GM23338 (cell line): Measurements from ENCODE around the gene DDX23. TPM values are rescaled to one million over a fixed set of nuclear protein-coding genes. Genes with fewer than 3 reads are reported as not detected.

ENCODE experiments used
- ATAC-seq: fragments of 200-7000 bp; cut with Tn5 transposase; 3 replicates; pipeline ENCODE4 v1.9.1; 2020
- DNase-seq: peaks from one replicate; pipeline ENCODE4 v3.0.0-alpha.2; 2015; ENCODE audit warnings: low spot score
- H2AFZ ChIP-seq: fragments of 200-600 bp; sonication (generic); 2 replicates; pipeline ENCODE4 v1.8.0; 2016; ENCODE audit warnings: antibody characterized with exemption, mild to moderate bottlenecking, moderate library complexity
- H3F3A ChIP-seq: fragments of 200-600 bp; sonication (generic); replicated peaks from 2 replicates; pipeline ENCODE4 v1.8.0; 2017; ENCODE audit warnings: antibody characterized with exemption, mixed run types, low read depth
- H3K27ac ChIP-seq: fragments of 200-600 bp; sonication (generic); 2 replicates; pipeline ENCODE4 v1.6.1; 2016; ENCODE audit warnings: low read depth
- H3K27me3 ChIP-seq: fragments of 200-600 bp; sonication (generic); 2 replicates; pipeline ENCODE4 v1.8.0; 2016; ENCODE audit warnings: mild to moderate bottlenecking, mixed run types, moderate library complexity; ENCODE audit not compliant: insufficient read depth
- H3K36me3 ChIP-seq: fragments of 200-600 bp; sonication (generic); 2 replicates; pipeline ENCODE4 v1.8.0; 2016; ENCODE audit warnings: mild to moderate bottlenecking; ENCODE audit not compliant: insufficient read depth
- H3K4me1 ChIP-seq: fragments of 200-600 bp; sonication (generic); 2 replicates; pipeline ENCODE4 v1.8.0; 2016; ENCODE audit warnings: mild to moderate bottlenecking, moderate library complexity; ENCODE audit not compliant: insufficient read depth
- H3K4me2 ChIP-seq: fragments of 200-600 bp; sonication (generic); 2 replicates; pipeline ENCODE4 v1.7.1; 2017; ENCODE audit warnings: mixed run types
- H3K4me3 ChIP-seq: fragments of 200-600 bp; sonication (generic); 2 replicates; pipeline ENCODE4 v1.6.1; 2016; ENCODE audit warnings: mixed run types
- H3K79me2 ChIP-seq: fragments of 200-600 bp; sonication (generic); replicated peaks from 2 replicates; pipeline ENCODE4 v1.8.0; 2017; ENCODE audit warnings: mild to moderate bottlenecking; ENCODE audit not compliant: insufficient read depth
- H3K9me2 ChIP-seq: fragments of 200-600 bp; sonication (generic); 2 replicates; pipeline ENCODE4 v1.8.0; 2017; ENCODE audit not compliant: insufficient read depth
- H4K20me1 ChIP-seq: fragments of 200-600 bp; sonication (generic); replicated peaks from 2 replicates; pipeline ENCODE4 v1.8.0; 2017; ENCODE audit warnings: mild to moderate bottlenecking; ENCODE audit not compliant: insufficient read depth
- H3K27ac Mint-ChIP-seq: 2 replicates; pipeline ENCODE4 v1.8.0; 2020; ENCODE audit warnings: inconsistent platforms, mild to moderate bottlenecking, moderate library complexity, mixed read lengths
- H3K27me3 Mint-ChIP-seq: 3 replicates; pipeline ENCODE4 v1.8.0; 2022; ENCODE audit warnings: low read depth, mild to moderate bottlenecking, moderate library complexity, mixed read lengths, inconsistent platforms; ENCODE audit not compliant: insufficient read depth, poor library complexity
- H3K36me3 Mint-ChIP-seq: 3 replicates; pipeline ENCODE4 v1.8.0; 2021; ENCODE audit warnings: low read depth, mild to moderate bottlenecking, inconsistent platforms, moderate library complexity, mixed read lengths
- H3K4me1 Mint-ChIP-seq: 3 replicates; pipeline ENCODE4 v1.8.0; 2020; ENCODE audit warnings: mild to moderate bottlenecking, inconsistent platforms, mixed read lengths
- H3K4me3 Mint-ChIP-seq: 3 replicates; pipeline ENCODE4 v1.8.0; 2021; ENCODE audit warnings: moderate library complexity, mild to moderate bottlenecking, inconsistent platforms, mixed read lengths
- H3K9me3 Mint-ChIP-seq: 3 replicates; pipeline ENCODE4 v1.8.0; 2020; ENCODE audit warnings: moderate library complexity, mild to moderate bottlenecking, inconsistent platforms, mixed read lengths
- CREB1 ChIP-seq: fragments of 250-450 bp; sonication (Bioruptor Pico); IDR thresholded peaks from 2 replicates; pipeline ENCODE4 v1.5.0; 2020; ENCODE audit warnings: low read depth, mild to moderate bottlenecking, moderate library complexity
- EZH2 ChIP-seq: fragments of 200-600 bp; sonication (generic); IDR thresholded peaks from one replicate; pipeline ENCODE4 v1.8.0; 2017; ENCODE audit warnings: antibody characterized with exemption, mild to moderate bottlenecking, low read depth; ENCODE audit not compliant: unreplicated experiment
- EZH2phosphoT487 ChIP-seq: fragments of 200-600 bp; sonication (generic); IDR thresholded peaks from one replicate; pipeline ENCODE4 v1.8.1; 2018; ENCODE audit warnings: antibody characterized with exemption; ENCODE audit not compliant: unreplicated experiment
- JUNB ChIP-seq: IDR thresholded peaks from one replicate; pipeline ENCODE4 v1.6.1; 2016; ENCODE audit warnings: antibody characterized with exemption; ENCODE audit not compliant: unreplicated experiment
- NANOG ChIP-seq: IDR thresholded peaks from 2 replicates; pipeline ENCODE4 v1.6.1; 2016; ENCODE audit warnings: antibody characterized with exemption, borderline replicate concordance
- POLR2AphosphoS5 ChIP-seq: IDR thresholded peaks from 2 replicates; pipeline ENCODE4 v1.6.1; 2016; ENCODE audit warnings: antibody characterized with exemption, low read depth
- STAT1 ChIP-seq: IDR thresholded peaks from one replicate; pipeline ENCODE4 v1.6.1; 2016; ENCODE audit warnings: antibody characterized with exemption; ENCODE audit not compliant: unreplicated experiment
- ZNF114 ChIP-seq: fragments of 250-450 bp; sonication (Bioruptor Pico); IDR thresholded peaks from 2 replicates; pipeline ENCODE4 v1.5.0; 2020; ENCODE audit warnings: mild to moderate bottlenecking, moderate library complexity
- ZNF331 ChIP-seq: fragments of 250-450 bp; sonication (Bioruptor Pico); IDR thresholded peaks from 2 replicates; pipeline ENCODE4 v1.5.0; 2020; ENCODE audit warnings: low read depth, mild to moderate bottlenecking, moderate library complexity
- polyA plus RNA-seq: library from polyadenylated mRNA; unstranded; fragments of >200 nt; fragmentation: Nextera tagmentation; extraction: Ambion mirVana; gene quantifications from 2 replicates; pipeline ENCODE4 v1.2.1, GENCODE V29; 2016
- total RNA-seq: library from RNA; depleted of rRNA; stranded (reverse); fragments of >200 nt; shearing (Covaris generic); gene quantifications from 2 replicates; pipeline ENCODE4 v1.2.3, GENCODE V29; 2014
- TF ChIP-seq, protein P1 (sequence below), 2 experiments: fragments of 200-600 bp in 1 of 2; sonication (generic) in 1 of 2; conservative IDR thresholded peaks; 2 replicates each; pipeline versions ENCODE4 v1.5.1 to v1.6.1; 2016 to 2017; ENCODE audit warnings: antibody characterized with exemption in 2 of 2, low read depth in 2 of 2, mild to moderate bottlenecking in 2 of 2, moderate library complexity in 1 of 2
- TF ChIP-seq, protein P2 (sequence below): fragments of 250-450 bp; sonication (Bioruptor Pico); IDR thresholded peaks from 2 replicates; pipeline ENCODE4 v1.5.0; 2020; ENCODE audit warnings: mild to moderate bottlenecking, moderate library complexity

The DDX23 gene
- total and polyA plus RNA-seq, 2 experiments from 2014 or later: 31.7 to 78.5 TPM

DNA sequence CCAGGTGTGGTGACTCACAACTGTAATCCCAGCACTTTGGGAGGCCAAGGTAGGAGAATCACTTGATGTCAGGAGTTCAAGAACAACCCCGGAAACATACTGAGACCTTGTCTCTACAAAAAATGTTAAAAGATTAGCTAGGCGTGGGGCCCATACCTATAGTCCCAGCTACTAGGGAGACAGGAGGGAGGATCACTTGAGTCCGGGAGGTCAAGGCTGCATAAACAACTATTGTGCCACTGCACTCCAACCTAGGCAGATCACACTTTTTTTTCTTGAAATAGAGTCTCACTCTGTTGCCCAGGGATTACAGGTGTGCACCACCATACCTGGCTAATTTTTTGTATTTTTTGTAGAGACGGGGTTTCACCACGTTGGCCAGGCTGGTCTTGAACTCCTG, 7.6 kb upstream of the DDX23 start:
- Histone ChIP-seq H3K36me3 (peaks cover 10% of the 10 kb centered on the region), H3K27ac (no peak overlapping the region), H3K79me2 (peaks cover 7% of the 10 kb centered on the region), H3K4me2 (no peak overlapping the region), H3K27me3 (no peaks in the 10 kb centered on the region), H3K4me1 (peaks cover 18% of the 10 kb centered on the region), H2AFZ (no peak overlapping the region), H3F3A (0 out of 2 replicates have a peak, but pooled peaks cover 3% of the 10 kb centered on the region), H4K20me1 (peaks cover 13% of the 10 kb centered on the region), H3K4me3 (no peak overlapping the region), H3K9me2 (no peaks in the 10 kb centered on the region)
- no peak for DNase-seq
- no peak overlapping the region for H3K27ac Mint-ChIP-seq
- H3K27me3 Mint-ChIP-seq: peaks cover 5% of the 10 kb centered on the region
- peaks cover 48% of the 10 kb centered on the region for H3K36me3 Mint-ChIP-seq
- H3K4me3 Mint-ChIP-seq: no peak overlapping the region
- ATAC-seq: no peak
- TF ChIP-seq ZNF331 (CRISPR knock-in tag) (no peak), POLR2AphosphoS5 (no peak), EZH2 (no peak), NANOG (no peak), JUNB (no peak), CREB1 (no peak), ZNF114 (CRISPR knock-in tag) (no peak), STAT1 (no peak), EZH2phosphoT487 (no peak)
- TF ChIP-seq, protein P1, sequence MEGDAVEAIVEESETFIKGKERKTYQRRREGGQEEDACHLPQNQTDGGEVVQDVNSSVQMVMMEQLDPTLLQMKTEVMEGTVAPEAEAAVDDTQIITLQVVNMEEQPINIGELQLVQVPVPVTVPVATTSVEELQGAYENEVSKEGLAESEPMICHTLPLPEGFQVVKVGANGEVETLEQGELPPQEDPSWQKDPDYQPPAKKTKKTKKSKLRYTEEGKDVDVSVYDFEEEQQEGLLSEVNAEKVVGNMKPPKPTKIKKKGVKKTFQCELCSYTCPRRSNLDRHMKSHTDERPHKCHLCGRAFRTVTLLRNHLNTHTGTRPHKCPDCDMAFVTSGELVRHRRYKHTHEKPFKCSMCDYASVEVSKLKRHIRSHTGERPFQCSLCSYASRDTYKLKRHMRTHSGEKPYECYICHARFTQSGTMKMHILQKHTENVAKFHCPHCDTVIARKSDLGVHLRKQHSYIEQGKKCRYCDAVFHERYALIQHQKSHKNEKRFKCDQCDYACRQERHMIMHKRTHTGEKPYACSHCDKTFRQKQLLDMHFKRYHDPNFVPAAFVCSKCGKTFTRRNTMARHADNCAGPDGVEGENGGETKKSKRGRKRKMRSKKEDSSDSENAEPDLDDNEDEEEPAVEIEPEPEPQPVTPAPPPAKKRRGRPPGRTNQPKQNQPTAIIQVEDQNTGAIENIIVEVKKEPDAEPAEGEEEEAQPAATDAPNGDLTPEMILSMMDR (conservative IDR thresholded peaks at IDR 0.05; ENCODE audit: low read depth in 2 of 2): no peak
- TF ChIP-seq, protein P2, sequence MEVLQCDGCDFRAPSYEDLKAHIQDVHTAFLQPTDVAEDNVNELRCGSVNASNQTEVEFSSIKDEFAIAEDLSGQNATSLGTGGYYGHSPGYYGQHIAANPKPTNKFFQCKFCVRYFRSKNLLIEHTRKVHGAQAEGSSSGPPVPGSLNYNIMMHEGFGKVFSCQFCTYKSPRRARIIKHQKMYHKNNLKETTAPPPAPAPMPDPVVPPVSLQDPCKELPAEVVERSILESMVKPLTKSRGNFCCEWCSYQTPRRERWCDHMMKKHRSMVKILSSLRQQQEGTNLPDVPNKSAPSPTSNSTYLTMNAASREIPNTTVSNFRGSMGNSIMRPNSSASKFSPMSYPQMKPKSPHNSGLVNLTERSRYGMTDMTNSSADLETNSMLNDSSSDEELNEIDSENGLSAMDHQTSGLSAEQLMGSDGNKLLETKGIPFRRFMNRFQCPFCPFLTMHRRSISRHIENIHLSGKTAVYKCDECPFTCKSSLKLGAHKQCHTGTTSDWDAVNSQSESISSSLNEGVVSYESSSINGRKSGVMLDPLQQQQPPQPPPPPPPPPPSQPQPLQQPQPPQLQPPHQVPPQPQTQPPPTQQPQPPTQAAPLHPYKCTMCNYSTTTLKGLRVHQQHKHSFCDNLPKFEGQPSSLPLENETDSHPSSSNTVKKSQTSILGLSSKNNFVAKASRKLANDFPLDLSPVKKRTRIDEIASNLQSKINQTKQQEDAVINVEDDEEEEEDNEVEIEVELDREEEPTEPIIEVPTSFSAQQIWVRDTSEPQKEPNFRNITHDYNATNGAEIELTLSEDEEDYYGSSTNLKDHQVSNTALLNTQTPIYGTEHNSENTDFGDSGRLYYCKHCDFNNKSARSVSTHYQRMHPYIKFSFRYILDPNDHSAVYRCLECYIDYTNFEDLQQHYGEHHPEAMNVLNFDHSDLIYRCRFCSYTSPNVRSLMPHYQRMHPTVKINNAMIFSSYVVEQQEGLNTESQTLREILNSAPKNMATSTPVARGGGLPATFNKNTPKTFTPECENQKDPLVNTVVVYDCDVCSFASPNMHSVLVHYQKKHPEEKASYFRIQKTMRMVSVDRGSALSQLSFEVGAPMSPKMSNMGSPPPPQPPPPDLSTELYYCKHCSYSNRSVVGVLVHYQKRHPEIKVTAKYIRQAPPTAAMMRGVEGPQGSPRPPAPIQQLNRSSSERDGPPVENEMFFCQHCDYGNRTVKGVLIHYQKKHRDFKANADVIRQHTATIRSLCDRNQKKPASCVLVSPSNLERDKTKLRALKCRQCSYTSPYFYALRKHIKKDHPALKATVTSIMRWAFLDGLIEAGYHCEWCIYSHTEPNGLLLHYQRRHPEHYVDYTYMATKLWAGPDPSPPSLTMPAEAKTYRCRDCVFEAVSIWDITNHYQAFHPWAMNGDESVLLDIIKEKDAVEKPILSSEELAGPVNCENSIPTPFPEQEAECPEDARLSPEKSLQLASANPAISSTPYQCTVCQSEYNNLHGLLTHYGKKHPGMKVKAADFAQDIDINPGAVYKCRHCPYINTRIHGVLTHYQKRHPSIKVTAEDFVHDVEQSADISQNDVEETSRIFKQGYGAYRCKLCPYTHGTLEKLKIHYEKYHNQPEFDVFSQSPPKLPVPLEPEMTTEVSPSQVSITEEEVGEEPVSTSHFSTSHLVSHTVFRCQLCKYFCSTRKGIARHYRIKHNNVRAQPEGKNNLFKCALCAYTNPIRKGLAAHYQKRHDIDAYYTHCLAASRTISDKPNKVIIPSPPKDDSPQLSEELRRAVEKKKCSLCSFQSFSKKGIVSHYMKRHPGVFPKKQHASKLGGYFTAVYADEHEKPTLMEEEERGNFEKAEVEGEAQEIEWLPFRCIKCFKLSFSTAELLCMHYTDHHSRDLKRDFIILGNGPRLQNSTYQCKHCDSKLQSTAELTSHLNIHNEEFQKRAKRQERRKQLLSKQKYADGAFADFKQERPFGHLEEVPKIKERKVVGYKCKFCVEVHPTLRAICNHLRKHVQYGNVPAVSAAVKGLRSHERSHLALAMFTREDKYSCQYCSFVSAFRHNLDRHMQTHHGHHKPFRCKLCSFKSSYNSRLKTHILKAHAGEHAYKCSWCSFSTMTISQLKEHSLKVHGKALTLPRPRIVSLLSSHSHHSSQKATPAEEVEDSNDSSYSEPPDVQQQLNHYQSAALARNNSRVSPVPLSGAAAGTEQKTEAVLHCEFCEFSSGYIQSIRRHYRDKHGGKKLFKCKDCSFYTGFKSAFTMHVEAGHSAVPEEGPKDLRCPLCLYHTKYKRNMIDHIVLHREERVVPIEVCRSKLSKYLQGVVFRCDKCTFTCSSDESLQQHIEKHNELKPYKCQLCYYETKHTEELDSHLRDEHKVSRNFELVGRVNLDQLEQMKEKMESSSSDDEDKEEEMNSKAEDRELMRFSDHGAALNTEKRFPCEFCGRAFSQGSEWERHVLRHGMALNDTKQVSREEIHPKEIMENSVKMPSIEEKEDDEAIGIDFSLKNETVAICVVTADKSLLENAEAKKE: no peak
- peaks cover 22% of the 10 kb centered on the region for H3K4me1 Mint-ChIP-seq
- H3K9me3 Mint-ChIP-seq: no peaks in the 10 kb centered on the region
